HG03565 (cell line): ENCODE data around the gene GPR39.

Source experiments
- ATAC-seq: cut with Tn5 transposase; IDR thresholded peaks from one replicate; pipeline ENCODE4 v1.9.1; 2021; ENCODE audit warnings: mild to moderate bottlenecking, moderate library complexity; ENCODE audit not compliant: unreplicated experiment

GPR39 gene

DNA sequence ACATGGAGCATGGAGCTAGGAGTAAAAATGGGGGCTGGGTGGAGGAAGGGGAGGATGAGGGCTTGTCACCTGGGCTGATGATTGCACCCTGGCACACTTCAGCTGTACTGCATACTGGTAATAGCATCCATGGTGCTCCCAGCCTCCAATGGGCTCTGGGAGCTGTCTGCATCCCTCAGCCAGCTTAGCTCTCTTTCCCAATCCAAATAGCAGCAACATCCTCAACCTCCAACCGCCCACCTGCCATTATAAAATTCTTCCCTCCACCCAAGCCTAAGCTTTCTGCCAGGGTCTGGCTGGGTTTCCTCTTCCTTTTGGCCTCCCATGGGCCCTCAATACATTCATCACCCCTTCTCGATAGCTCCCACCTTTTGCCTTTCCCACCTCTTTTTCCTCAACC lies 143.3 kb downstream of the GPR39 start:
- ATAC-seq: no peak

DNA sequence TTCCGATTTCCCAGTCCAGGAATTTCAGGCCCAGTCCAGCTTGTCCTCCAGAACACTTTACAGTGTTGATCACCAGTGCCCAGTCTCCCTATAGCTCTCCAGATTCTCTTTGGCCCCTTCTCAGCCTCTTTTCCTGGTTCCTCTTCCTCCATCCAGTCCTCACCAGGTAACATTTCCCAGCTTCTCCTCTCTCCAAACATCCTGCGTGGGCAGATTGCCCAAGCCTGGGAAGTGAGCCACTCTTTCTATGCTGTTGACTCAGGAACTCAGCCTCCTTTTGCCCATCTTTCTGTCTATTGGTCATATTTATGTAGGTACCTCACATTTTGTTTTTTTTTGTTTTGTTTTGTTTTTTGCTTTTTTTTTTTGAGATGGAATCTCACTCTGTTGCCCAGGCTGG lies 144.0 kb downstream of the GPR39 start:
- ATAC-seq: no peak

DNA sequence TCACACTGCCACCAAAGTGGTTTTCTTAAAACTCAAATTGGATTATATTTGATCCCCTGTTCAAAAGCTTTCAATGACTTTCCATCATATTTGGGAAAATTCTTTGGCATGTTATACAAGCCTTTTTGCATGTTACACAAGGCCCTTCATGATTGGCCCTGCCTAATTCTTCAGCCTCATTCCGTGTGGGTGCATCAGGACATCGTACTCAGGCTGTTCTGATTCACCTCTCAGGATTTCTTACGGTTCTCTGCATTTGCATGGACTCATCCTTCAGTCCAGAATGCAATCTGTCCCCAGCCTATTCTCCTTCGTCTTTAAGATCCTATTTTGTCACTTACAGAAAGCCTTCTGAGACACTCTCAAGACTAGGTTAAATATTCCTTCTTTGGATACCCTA lies 145.6 kb downstream of the GPR39 start:
- no peak for ATAC-seq

- no peak for ATAC-seq
Observed at GRCh38 chr2:132564065-132564464, 147.5 kb downstream of the GPR39 start.

DNA sequence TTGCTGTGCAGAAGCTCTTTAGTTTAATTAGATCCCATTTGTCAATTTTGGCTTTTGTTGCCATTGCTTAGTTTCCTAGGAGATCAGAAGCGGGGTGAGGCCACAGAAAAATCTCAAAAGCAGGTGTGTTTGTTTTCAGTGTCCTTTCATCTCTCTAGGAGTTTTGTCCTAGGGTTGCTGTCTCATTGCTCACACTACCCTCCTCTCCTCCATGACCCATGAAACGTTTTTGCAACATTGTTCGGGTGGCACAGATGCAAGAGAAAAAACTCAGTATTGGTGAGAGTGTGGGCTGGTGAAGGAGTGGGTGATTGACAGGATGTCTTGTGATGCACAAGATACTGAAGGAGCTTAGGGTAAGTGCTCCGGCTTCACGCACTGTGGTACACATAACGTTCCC lies 149.8 kb downstream of the GPR39 start:
- ATAC-seq: no peak

GRCh38 chr2:132567682-132568081 lies 151.1 kb downstream of the GPR39 start:
- no peak for ATAC-seq

GRCh38 chr2:132568656-132569055 lies 152.1 kb downstream of the GPR39 start:
- ATAC-seq: no peak

DNA sequence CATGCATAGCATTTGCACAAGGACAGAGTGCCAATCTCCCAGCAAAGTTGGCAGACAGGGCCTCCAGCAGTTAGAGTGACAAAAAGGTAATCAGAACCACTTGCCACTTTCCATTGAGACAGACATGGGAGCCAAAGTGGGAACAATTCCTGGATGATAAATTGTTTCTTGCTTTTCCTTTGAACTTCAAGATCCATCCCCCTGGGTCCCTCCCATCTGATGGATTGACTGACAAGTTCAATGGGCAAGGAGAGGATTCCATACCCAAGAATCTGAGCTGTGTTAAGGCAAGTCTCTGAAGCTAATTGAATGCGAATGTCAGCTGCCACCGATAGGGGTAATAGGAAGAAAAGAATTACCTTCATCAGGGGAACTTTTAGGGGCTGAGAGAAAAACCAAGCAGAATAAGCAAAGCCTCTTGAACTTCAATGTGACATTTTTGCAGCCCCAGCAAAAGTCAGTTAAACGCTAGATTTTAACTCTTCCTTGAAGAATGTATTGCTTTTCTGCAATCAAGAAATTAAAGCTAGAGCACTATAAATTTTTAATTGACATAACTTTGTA lies 156.9 kb downstream of the GPR39 start:
- no peak for ATAC-seq

DNA sequence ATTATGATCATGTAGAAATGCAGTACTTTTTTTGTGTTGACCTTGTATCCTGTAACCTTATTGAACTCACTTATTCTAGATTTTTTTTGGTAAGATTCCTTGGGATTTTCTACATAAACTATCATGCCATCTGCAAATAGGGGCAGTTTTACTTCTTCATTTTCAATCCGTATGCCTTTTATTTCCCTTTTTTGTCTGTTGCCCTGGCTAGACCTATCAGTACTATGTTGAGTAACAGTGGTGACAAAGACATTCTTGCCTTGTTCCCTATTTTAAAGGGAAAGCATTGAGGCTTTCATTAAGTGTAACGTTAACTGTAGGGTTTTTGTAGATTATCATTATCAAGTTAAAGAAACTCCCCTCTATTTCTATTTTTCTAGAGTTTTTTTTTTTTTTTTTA lies 161.1 kb downstream of the GPR39 start:
- no peak for ATAC-seq

- no peak for ATAC-seq
Observed at GRCh38 chr2:132581591-132581990, 165.0 kb downstream of the GPR39 start.

DNA sequence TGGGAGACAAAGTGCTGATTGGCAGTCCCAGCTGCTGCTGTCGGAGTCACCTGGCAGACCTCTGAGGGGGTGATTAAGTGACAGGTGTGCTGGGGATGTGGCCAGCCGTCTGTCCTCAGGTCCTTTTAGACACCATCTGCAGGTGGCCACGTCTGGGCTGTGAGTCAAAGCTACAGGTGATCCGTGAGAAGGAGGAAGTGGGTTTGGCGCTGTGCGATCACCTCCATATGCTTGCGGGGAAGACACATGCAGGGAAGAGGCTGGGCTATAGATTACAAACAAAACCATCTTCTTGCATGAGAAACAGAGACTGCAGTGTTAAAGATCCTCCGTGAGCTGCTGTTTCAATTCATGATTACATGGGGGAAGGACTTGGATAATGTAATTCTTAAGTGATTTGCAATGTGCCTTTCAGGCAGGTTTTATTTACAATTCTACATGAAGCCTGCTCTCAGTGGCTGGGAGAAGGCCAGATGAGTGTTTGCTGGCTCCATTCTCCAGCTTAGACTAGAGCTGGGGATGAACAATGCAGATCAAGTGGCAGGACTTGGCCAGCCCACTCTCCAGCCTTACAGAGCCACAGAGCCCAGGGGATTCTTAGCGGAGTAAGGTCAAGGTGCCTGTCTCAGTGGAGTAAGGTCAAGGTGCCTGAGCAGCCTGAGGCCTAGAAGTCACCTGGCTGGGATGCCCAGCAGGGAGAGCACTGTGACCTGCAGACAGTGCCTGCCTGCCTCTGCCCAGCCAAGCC lies 165.6 kb downstream of the GPR39 start:
- ATAC-seq: no peak

- no peak for ATAC-seq
Observed at GRCh38 chr2:132583666-132584360, 167.2 kb downstream of the GPR39 start.

DNA sequence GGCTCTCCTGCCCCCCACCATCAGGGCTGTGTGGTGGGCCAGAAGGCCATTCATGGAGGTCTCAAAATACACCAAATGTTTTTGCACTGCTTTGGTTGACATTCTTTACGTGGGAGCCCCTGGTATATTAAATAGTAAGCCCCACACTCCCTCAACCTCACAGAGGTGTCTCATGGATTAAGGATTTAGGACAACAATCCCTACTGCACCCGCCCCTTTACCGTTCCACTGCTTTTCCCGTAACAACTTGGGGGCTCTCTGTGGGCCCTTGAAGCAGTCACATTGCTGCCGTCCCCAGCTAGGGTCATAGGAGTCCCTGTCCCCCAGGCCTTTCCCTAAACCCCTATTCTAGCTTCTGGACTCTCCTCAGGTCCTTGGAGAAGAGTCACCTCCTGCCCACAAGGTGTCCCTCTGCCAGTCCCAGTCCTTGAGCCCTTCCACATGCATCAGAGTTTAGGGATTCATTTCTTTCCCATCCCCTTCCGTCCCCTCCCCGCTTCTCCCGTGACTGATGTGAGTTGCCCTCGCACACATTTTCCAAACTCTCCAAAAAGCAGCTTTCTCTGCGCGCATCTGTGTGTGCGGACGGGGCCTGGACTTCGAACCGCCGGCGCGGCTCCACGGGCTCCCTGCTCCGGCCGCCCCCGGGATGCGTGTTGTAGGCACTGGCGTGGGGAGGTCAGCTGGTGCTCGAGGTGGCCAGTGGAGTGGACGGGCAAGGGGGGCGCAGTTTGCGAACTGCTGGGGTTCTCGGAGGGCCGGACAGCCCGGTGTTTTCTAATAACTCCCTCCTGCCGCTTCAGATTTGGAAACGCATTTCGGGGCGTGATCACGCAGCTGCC lies 168.6 kb downstream of the GPR39 start:
- no peak for ATAC-seq

- no peak for ATAC-seq
Observed at GRCh38 chr2:132586101-132586511, 169.5 kb downstream of the GPR39 start.

GRCh38 chr2:132586835-132587234 lies 170.2 kb downstream of the GPR39 start:
- no peak for ATAC-seq

DNA sequence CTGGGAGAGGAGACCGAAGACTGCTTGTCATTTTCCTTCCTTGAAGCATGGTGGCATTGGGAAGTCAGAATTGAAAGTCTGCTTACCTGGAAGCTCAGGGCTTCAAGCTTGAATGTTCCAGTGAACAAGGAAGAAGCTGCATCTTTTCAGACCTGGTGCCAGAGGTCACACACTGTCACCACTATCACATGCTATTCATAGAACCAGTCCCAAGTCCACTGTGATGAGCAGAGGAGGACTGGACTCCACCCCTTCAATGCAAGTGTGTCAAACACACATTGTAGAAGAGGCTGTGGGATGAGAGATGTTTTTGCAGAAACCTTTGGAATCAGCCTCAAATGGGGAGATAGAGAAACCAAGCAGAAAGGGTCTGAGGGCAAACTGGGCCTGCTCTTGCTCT lies 172.0 kb downstream of the GPR39 start:
- ATAC-seq: no peak

DNA sequence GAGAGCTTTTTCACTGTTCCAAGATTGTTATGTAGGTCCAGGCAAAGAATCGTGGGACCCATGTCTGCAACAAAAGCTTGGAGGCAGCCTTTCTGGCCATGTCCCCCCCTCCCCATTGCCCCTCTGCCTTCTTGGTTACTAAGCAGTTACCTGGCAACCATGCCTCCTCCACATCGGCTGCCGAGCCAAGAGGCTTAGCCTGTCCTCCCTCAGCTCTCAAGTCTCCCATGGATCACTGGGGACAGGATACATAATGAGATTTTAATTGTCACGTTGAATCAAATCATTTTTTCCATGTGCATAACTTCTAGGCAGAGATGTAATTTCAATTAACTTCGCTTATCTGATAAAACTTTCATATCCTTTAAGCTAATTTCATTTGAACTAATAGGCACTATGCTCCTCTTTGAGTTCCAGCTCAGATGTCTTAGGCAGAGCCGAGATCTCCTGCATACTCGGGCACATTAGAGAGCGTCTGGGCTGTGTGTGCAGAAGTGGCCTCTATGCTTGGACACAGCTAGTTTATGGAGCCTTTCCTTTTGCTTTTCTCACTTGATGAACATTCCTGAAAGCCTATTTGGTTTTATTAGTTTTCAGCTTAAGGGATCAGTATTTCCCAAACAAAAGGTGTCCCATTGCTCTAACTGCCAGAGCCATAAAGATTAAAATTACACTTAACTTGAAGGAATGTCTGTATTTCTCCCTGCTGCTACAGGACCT lies 172.7 kb downstream of the GPR39 start:
- no peak for ATAC-seq

GRCh38 chr2:132589966-132590365 lies 173.4 kb downstream of the GPR39 start:
- ATAC-seq: no peak

GRCh38 chr2:132593171-132593570 lies 176.6 kb downstream of the GPR39 start:
- no peak for ATAC-seq

DNA sequence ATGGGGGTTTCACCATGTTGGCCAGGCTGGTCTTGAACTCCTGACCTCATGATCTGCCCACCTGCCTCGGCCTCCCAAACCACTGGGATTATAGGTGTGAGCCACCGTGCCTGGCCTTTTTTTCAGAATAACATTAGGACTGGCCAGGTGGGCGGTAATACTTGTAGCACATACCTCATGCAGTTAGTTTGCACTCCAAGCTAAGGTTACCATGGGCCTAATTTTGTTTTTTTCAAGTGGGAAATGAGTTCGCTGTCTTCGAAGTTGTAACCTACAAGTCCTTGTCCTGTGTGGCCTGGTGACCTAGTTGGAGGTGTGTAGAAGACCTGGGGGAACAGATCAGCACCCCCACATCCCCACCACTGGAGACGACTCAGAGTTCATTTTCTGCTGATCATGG lies 178.6 kb downstream of the GPR39 start:
- no peak for ATAC-seq

DNA sequence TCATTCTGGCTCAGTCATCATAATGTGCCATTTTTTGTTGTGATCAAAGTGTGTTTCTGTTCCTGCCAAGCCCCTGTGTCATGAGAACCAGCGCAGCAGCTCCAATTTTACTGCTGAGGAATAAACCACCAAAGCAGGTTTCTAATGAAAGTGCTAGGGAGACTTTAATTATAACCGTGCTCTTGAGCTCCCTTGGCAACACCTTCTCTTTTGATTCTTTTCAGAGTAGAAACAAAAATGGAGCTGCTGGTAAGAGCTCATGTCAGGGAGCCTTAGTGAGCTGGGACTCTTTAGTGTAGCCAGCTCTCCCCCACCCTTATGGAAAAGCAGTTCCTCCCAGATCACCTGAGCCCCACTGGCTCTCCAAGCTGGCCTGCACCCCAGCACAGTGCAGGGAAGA lies 179.1 kb downstream of the GPR39 start:
- no peak for ATAC-seq
